Ishikawa (cell line): ENCODE measurements around the gene DUSP22.

Experiments used
- CREB1 ChIP-seq: IDR thresholded peaks from 2 replicates; pipeline ENCODE4 v1.6.1; 2012; ENCODE audit warnings: low read depth
- EP300 ChIP-seq: IDR thresholded peaks from 2 replicates; pipeline ENCODE4 v1.6.1; 2012; ENCODE audit warnings: borderline replicate concordance
- NFIC ChIP-seq: IDR thresholded peaks from 2 replicates; pipeline ENCODE4 v1.6.1; 2012
- RAD21 ChIP-seq: IDR thresholded peaks from 2 replicates; pipeline ENCODE4 v1.6.1; 2012; ENCODE audit warnings: low read depth
- TCF12 ChIP-seq: IDR thresholded peaks from 2 replicates; pipeline ENCODE4 v1.6.1; 2012; ENCODE audit warnings: low read depth

DNA sequence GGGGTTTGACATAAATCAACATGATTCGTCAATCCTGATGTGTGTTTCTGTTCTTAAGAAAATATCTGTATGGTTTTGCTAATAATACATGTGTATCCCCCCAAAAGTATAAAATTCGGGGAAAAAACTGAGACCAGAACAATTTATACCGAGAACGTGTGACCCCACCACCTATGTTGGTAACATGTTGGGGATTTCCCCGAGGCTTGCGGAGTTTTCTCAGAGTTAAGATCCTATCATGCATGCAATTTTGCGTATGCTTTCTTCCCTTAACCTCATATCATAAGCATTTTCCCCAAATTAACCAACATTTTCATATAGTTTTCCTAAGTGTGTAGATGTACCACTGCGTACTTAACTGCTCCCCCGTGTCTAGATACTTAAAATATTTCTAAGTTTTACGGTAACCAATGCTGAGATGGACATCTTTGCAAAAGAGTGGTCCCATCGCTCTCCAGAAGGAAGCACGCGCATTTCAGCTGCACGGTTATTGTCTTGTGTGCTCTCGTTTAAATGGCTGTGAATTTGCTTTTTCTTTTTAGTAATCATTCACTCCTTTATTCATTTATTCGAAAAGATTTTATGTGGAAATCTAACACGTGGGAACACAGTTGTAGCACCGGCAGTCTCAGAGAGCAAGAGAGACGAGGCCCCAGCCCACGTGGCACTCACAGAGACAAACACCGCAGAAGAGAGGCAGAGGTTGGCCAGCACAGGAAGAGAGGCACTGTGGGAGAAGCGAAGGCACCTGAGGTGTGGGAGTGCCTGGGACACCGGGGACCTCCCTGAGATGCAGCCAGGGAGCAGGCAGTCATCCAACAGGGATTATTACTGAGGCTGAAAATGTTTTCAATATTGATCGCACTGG is 86.0 kb downstream of the DUSP22 start:
- TF ChIP-seq EP300, result no peak
- TF ChIP-seq CREB1, result no peak
- no peak for TF ChIP-seq TCF12
- TF ChIP-seq NFIC, result no peak
- TF ChIP-seq RAD21, result no peak
